GM18909 (cell line): ENCODE results near the gene NEDD8.
"Not testable (repeated sequence)": the region's sequence is repeated elsewhere in the genome, so short reads cannot be mapped to it uniquely, and the experiment has no call there.

ENCODE experiments used
- ATAC-seq: cut with Tn5 transposase; IDR thresholded peaks from one replicate; pipeline ENCODE4 v1.9.1; 2021; ENCODE audit warnings: mild to moderate bottlenecking; ENCODE audit not compliant: unreplicated experiment, poor library complexity

The NEDD8 gene

DNA sequence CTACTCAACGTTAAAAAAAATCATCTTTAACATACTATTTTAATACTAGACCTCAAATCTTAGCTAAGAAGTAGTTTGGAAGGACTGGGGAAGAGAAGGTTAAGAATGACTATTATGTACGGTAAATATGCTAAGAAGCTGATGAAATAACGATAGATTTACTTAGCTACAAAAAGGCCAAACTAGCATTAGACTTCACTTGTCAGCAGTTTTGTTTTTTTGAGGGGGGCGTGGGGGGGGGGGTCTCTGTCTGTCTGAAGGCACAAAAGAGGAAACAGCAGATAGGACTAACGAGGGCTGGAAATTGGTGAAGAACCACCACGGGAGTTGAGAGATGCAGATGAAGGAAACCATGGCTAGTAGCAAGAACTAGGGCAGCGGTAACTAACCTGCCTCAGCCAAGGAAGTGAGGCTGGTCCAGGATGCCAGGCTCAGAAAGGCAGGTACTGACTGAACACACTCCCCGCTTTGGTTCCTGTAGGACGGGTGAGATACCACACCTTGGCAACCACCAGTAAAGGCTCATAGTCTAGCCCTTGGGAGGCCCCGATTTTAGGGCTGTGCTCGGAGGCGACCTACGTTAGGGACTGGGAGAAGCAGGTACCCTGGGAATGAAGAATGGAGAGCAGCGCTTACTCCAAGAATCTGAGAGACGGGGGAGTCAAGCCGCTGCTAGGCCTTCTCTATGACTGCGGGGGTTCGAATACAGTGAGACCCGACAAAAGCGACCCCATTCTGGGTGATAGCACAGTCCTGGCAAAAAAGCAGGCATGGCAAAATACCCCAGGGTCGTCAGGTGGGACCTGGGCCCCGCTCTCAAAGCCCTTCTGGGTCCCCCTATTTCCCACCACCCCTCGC lies 675 bp downstream of the NEDD8 start:
- ATAC-seq, result peak; percentile 15

DNA sequence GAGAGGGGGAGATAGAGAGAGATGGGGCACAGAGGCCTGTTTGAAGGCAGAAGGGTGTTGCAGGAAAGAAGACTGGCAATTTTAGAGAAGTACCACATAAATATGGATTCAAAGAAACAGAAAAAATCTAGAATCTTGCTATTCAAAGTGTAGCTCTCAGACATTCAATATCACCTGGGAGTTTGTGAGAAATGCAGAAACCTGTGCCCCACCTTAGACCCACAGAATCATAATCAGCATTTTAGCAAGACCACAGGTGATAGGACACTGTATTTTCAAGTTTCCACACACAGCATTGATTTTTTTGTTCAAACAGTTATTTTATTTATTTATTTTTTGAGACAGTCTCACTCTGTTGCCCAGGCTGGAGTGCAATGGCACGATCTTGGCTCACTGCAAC lies 3.3 kb downstream of the NEDD8 start:
- no peak for ATAC-seq

DNA sequence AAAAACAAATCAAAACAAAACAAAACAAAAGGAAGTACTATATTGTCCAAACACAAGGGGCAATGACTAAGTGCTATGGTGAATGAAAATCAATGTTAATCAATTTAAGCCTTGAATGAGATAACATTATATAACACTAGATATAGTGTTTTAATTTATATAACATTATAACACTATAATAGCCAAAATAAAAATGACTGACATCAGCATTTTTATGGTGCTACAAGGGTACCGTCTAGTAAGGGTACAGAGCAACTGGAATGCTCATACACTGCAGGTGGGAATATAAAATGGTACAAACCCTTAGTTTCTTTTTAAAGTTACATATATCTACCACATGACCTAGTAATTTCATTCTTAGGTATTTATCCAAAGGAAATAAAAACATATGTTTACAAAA lies 5.7 kb downstream of the NEDD8 start:
- no peak for ATAC-seq

DNA sequence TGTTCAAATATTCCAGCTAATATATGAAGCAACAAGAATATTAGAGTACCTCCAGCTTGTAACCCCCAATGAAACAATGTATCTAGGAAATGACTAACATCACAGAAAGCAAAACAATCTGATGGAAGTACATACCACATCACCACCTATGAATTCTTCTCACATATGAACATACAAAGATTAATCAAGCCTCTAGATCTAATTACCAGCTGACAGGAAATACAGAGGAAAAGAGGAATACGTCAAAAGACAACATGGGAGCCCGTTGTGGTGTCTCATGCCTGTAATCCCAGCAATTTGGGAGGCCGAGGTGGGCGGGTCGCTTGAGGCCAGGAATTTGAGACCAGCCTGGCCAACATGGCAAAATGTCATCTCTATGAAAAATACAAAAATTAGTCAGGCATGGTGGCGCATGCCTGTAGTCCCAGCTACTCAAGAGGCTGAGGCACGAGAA lies 7.5 kb downstream of the NEDD8 start:
- no peak for ATAC-seq

DNA sequence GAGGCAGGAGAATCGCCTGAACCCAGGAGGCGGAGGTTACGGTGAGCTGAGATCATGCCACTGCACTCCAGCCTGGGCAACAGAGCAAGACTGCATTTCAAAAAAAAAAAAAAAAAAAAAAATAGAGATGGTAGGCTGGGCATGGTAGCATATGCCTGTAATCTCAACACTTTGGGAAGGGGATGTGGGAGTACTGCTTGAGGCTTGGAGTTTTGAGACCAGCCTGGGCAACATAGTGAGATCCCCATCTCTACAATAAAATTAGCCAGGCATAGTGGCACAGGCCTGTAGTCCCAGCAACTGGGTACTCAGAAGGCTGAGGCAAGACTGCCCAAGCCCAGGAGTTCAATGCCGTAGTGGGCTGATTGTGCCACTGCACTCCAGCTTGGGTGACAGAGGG lies 9.2 kb downstream of the NEDD8 start:
- ATAC-seq, result not testable (repeated sequence)

DNA sequence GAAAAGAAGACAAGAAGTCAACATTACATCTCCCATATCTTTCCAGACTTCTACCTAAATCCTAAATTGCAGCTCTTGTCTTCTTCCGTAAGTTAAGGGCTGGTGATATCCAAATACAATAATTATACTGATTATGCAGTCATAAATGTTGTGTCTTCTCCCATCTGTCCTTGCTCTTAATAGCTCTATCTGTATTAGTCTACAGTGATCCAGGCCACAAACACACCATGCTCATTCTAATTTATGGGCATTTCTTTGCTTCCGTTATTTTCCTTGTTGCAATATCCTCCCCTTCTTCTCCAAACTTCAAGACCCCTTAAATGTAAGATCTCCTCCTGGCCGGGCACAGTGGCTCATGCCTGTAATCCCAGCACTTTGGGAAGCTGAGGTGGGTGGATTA lies 12.6 kb downstream of the NEDD8 start:
- no peak for ATAC-seq

DNA sequence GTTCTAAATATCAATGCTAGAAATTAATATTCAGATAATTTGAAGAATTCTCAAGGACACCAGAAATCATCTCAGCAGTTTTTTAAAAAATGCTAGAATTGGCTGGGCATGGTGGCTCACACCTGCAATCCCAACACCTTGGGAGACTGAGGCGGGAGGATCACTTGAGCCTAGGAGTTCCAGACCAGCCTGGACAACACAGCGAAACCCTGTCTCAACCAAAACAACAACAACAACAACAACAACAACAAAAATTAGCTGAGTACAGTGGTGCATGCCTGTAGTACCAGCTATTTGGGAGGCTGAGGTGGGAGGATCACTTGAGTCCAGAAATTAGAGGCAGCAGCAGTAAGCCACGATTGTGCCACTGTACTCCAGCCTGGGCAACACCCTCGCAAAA lies 13.1 kb downstream of the NEDD8 start:
- no peak for ATAC-seq

DNA sequence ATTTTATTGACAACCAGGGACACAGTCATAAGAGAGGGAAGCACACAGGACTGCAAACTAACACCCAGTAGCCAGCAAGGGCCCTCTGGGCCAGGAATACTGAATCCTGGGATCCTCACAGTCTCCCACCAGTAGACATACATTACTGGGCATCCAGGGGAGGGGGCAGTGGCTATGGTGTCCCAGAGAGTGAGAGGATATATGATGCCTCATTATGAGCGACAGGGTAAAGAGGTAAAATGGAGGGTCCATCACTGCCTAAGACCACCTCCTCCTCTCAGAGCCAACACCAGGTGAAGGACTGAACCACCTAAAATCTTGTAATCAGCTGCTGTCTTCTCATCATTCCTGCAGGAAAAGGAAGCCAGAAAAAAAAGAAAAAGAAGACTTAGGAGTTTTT lies 15.3 kb downstream of the NEDD8 start:
- ATAC-seq, result not testable (repeated sequence)

DNA sequence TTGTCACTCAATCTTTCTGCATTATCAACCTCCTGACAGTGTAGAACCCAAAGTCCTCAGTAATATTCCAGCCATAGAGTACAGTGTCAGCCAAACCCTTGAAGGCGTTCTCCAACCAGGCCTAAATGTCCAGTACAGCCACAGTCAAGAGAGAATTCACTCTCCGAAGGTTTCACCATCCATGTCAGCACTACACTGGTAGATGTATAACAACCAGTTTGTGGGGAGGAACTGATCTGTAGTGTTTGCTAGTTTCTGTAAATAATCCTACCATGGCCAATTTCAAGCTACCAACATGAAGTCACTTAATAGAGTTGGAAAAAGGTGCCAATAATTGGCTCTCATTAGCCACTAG lies 15.8 kb downstream of the NEDD8 start:
- no peak for ATAC-seq

DNA sequence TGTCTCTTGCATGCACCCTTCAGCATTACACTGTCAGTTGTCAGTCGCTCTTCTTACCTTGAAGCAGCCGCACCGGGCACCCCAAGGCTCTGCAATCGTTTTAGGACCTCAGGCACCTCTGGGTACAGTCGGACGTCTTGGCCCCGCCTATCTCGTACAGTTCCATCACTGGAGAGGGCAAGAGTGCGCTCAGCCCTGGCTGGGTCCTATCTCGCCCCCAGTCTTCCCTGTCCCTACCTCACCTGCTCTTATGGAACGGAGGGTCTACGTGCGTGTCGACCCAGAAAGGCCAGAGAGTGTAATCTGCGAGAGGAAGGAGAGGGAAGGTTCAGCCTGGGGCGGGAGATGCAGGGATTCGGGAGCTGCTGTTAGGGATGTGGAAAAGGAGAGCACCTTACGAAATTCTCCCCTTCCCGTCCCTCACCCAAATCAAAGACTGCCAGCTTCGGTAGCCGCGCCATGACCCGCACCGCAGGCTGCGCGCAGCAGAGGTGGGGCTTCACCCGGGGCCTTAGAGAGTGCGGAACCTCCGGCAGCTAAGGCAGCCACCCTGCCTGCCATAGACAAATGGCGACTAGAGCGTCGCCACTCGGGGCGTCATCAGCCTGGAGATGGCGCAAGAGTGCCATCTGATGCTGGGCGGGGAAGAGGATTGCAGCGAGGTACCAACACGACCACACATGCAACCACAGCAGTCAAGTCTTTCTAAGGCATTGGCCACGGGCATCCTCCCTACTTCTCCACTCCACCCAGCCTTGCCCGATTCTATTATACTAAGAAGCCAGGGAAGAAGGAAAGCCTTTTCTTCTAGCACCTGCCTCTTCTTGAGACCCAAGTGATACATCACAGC lies 16.4 kb downstream of the NEDD8 start, which contains the start of gene MDP1:
Gene MDP1 (minus strand): TSS at position 572 of the 850 bp plus-strand sequence. CDS start 111 bp downstream, at position 461.
- ATAC-seq, result peak; percentile 73

DNA sequence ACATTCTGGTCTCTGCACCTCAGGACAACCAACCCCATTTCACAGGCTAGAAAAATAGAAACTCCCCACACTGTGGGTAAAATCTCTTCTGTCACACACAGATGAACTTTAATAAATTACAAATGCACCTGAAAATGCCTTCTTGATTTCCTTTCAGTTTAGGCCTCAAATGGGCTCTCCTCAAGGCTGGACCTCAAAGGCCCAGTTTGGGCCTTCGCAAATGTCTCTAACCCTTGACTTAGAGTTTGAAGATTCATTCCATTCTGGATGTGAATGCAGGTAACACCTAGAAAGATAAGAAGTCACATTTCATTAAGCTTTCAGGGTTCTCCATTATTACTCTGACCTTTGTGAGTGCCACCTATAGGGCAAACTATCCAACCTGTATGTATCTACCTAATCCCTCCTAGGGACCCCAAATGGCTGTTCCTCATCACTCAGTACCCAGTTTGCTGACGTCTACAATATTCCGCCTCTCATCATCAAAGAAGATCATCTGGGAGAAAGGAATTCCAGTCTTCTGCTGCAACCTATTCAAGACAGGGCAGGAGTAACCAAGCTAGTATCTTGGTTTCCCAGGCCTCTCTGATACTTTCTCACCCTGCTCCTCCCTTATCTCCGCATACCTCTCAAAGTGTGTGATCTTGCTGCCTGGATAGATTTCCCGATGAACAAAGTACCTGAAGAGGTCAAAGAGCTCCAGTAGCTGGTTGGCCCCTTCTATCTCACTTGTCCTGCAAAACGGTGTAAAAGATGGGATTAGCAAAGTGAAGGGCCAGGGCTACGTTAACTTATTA lies 18.1 kb downstream of the NEDD8 start:
- ATAC-seq, result no peak

DNA sequence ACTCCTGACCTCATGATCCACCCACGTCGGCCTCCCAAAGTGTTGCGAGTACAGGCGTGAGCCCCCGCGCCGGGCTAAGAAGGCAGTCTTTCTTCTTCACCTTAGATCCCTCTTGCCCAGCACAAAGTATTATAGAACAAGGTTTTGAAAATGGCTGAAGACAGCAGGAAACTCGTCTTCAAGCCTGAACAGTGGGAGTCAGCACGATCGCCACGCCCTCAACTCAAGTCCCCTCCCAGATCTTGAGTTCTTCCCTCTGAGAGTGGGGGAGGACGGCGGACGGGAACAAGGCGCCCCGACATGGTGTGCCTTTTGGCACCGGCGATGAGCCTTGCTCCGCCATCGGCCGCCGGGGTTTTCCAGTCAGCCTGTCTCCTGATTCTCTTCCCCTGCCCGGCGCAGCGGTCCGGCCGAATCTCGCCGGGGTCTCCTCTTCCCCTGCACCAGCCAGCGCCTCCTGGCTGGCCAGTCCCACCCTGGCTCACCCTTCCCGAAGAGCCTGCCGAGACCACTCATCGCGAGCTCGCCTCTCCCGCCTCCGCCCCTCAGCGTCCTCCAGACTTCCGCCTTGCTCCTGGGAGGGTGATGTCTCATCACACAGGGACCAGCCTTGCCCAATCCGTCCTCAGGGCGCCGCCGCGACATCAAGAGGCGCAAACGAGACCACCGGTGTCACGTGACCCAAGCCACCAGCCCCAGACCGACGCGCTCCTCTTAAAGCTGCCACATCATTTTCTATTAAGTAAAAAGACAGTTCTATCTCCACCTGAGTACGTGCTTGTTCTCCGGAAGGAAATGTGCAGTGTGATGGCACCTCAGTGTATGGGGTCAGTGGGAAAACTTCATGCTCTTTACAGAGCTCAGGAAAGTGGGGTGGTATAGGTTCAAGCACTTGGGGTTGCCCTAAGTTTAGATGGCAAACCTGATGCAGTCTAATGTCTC lies 19.0 kb downstream of the NEDD8 start, which contains the start of gene CHMP4A:
Gene CHMP4A (minus strand): TSS at position 565 of the 942 bp plus-strand sequence. CDS start 49 bp downstream, at position 516.
- ATAC-seq, result peak; percentile 85

DNA sequence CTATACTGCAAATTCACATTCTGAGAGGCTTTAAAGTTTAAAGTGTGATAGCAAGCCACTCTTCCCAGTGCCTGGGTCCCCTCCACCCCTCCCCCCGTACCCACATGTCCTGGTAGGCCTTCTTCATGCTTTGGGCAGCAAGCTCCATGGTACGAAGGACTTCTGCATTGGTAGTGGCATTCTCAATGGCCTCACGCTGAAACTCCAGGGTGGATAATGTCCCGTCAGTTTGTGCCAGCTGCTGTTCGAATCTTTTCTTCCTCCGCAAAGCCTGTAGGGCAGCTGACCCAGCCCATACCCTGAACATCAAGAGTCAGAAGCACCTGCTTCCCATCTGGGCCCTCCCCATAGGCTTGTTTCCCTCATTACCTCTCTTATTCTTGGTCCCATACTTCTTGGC lies 20.9 kb downstream of the NEDD8 start:
- no peak for ATAC-seq

DNA sequence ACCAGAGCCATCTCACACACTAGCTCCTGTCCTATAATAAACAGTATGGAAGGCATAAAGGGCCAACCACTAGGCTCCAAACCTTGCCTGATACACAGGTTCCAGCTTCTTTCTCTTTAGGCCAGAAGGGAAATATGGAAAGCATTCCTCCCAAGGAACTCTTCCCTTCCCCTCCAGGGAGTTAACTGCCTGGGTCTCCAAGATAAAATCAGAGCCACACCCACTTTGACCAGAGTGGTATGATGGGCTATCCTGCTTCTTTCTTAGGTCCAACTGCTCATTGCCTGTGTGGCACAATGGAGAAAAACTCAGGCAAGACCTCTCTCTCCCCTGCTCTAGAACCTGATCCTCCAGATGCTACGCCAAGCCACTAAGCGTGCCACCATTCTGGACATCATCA lies 24.5 kb downstream of the NEDD8 start:
- no peak for ATAC-seq

DNA sequence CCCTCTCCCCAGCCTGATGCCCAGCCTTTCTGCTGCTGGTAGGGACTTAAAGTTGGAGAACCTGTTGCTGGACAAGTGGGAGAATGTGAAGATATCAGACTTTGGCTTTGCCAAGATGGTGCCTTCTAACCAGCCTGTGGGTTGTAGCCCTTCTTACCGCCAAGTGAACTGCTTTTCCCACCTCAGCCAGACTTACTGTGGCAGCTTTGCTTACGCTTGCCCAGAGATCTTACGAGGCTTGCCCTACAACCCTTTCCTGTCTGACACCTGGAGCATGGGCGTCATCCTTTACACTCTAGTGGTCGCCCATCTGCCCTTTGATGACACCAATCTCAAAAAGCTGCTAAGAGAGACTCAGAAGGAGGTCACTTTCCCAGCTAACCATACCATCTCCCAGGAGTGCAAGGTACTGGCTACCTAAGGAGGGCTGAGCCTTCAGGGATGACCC lies 25.0 kb downstream of the NEDD8 start:
- ATAC-seq, result no peak

DNA sequence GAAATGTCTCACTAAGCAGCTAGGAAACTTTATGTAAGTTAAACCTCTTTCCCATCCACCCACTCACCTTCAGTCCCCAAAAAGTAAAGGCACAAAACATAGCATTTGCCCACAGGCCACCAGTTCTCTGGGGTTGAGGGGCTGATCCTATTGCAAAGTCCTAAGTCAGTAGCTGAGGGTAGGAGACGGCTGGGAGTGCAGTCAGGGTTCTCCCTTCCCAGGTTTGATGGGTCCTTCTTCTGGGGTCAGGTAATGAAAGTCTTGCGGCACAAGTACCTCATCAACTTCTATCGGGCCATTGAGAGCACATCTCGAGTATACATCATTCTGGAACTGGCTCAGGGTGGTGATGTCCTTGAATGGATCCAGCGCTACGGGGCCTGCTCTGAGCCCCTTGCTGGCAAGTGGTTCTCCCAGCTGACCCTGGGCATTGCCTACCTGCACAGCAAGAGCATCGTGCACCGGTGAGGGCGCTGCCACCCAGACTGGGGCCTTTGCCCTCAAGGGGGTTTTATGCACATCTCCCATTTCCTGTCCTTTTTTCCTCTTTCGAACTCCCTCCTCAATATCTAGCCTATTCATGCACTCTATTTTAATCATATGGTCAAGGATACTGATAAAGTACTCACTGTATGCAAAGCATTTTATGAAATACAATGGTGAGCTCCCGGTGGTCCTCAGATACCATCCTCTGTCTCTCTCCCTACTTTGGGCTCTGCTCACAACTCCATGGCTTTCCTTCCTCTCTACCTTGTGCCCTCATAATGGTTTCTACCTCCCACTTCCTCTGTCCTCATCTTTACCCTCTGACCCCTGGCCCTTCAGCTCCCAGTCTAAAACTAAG lies 25.7 kb downstream of the NEDD8 start:
- ATAC-seq, result no peak

DNA sequence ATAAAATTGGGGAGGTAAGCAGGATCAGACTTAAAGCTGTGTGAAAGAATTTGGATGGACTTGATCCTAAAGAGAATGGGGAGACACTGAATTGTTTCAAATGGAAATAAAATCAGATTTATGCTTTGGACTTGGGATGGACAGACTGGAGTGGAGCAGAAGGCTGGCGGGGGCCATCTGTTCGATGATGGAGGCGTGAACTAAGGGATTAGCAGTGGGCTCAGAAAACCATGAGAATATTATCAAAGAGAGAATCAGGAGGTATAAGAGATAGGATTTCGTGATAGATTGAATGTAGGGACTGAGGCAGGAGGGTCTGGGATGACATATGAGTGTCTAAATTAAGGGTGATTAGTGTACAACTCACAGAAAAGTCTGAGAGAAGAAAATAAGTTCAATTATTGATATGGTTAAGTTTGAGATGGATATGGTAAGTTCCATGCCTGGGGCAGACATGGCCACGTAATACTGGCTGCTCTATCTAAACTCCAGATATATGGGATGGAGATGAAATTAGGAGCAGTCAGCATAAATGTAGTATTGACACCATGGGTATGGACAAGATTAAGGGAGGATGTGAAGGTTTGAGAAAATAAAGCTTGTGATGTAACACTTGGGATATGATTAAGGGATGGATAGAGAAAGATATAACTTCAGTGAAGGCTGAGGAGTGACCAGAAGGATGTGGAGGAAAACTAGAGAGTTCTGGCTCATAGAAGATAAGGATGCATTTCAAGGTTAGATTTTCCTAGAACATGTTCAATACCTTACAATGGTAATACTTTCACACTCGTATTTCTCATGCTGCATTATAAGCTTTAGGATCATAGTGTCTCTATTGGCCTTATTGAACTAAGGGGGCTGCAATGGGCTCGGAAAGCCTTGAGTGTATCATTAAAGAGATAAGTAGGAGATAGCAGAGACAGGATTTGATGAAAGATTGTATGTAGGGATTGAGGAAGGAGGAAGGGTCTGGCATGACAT lies 27.7 kb downstream of the NEDD8 start:
- ATAC-seq, result no peak
